Neuronal stem cell (in vitro differentiated cells): ENCODE measurements around the gene REPIN1.

Experiments
- DNase-seq: peaks from one replicate; pipeline ENCODE4 v3.0.0-alpha.2; 2013; ENCODE audit warnings: low spot score
- H2AFZ ChIP-seq: one replicate; pipeline ENCODE4 v1.6.1; 2013; ENCODE audit warnings: mild to moderate bottlenecking, low read length, inconsistent platforms
- H2AK5ac ChIP-seq: 2 replicates; pipeline ENCODE4 v1.6.1; 2013; ENCODE audit warnings: low read depth, mild to moderate bottlenecking, inconsistent platforms, low read length, moderate library complexity, mixed read lengths
- H2BK120ac ChIP-seq: 2 replicates; pipeline ENCODE4 v1.6.1; 2013; ENCODE audit warnings: low read depth, mild to moderate bottlenecking, inconsistent platforms, low read length, moderate library complexity, mixed read lengths
- H2BK12ac ChIP-seq: one replicate; pipeline ENCODE4 v1.6.1; 2013; ENCODE audit warnings: low read length, inconsistent platforms
- H2BK15ac ChIP-seq: 2 replicates; pipeline ENCODE4 v1.6.1; 2013; ENCODE audit warnings: mild to moderate bottlenecking, low read length, inconsistent platforms, mixed read lengths
- H2BK5ac ChIP-seq: one replicate; pipeline ENCODE4 v1.6.1; 2013; ENCODE audit warnings: inconsistent platforms, mild to moderate bottlenecking, low read length, moderate library complexity
- H3K14ac ChIP-seq: one replicate; pipeline ENCODE4 v1.6.1; 2013; ENCODE audit warnings: low read length, inconsistent platforms
- H3K18ac ChIP-seq: 2 replicates; pipeline ENCODE4 v1.6.1; 2013; ENCODE audit warnings: low read length, inconsistent platforms
- H3K23ac ChIP-seq: 2 replicates; pipeline ENCODE4 v1.6.1; 2013; ENCODE audit warnings: low read depth, mild to moderate bottlenecking, mixed read lengths, low read length, inconsistent platforms; ENCODE audit not compliant: poor library complexity
- H3K27ac ChIP-seq: replicated peaks from 3 replicates; pipeline ENCODE4 v1.5.1; 2013; ENCODE audit warnings: low read length, inconsistent platforms
- H3K27me3 ChIP-seq, 3 experiments: 2 replicates each; pipeline ENCODE4 v1.6.1; 2013; ENCODE audit warnings: low read length in 3 of 3, mild to moderate bottlenecking in 2 of 3, inconsistent platforms in 1 of 3, low read depth in 1 of 3, mixed read lengths in 1 of 3, moderate library complexity in 1 of 3; ENCODE audit not compliant: control insufficient read depth in 3 of 3, insufficient read depth in 3 of 3
- H3K36me3 ChIP-seq, 2 donors: replicated peaks in 1 of 2; 2 replicates each; pipeline ENCODE4 v1.6.1; 2013; ENCODE audit warnings: low read length in 2 of 2; ENCODE audit not compliant: control insufficient read depth in 2 of 2, insufficient read depth in 2 of 2
- H3K4ac ChIP-seq: 2 replicates; pipeline ENCODE4 v1.6.1; 2013; ENCODE audit warnings: inconsistent platforms, mild to moderate bottlenecking, low read length, moderate library complexity
- H3K4me1 ChIP-seq, 2 donors: 1 replicate in 1 of 2; 2 replicates in 1 of 2; pipeline ENCODE4 v1.6.1; 2013; ENCODE audit warnings: low read length in 2 of 2, low read depth in 1 of 2; ENCODE audit not compliant: control insufficient read depth in 2 of 2, insufficient read depth in 1 of 2
- H3K4me2 ChIP-seq: one replicate; pipeline ENCODE4 v1.6.1; 2013; ENCODE audit warnings: mild to moderate bottlenecking, low read length, inconsistent platforms; ENCODE audit not compliant: insufficient read depth, poor library complexity, severe bottlenecking
- H3K4me3 ChIP-seq, 2 donors: 2 replicates each; pipeline ENCODE4 v1.5.1; 2013; ENCODE audit warnings: low read length in 2 of 2, mild to moderate bottlenecking in 2 of 2, inconsistent platforms in 1 of 2, moderate library complexity in 1 of 2
- H3K79me1 ChIP-seq: one replicate; pipeline ENCODE4 v1.6.1; 2013; ENCODE audit warnings: low read depth, mild to moderate bottlenecking, inconsistent platforms, low read length, moderate library complexity
- H3K9ac ChIP-seq: one replicate; pipeline ENCODE4 v1.6.1; 2013; ENCODE audit warnings: mild to moderate bottlenecking, low read depth, low read length, inconsistent platforms; ENCODE audit not compliant: poor library complexity
- H3K9me3 ChIP-seq, 2 donors: replicated peaks in 1 of 2; 2 replicates each; pipeline versions ENCODE3 to v1.6.1; 2013; ENCODE audit warnings: low read length in 2 of 2, mild to moderate bottlenecking in 2 of 2, inconsistent platforms in 1 of 2, low read depth in 1 of 2, mixed read lengths in 1 of 2, moderate library complexity in 1 of 2; ENCODE audit not compliant: control insufficient read depth in 2 of 2, insufficient read depth in 1 of 2
- H4K8ac ChIP-seq: one replicate; pipeline ENCODE4 v1.6.1; 2013; ENCODE audit warnings: low read depth, mild to moderate bottlenecking, inconsistent platforms, low read length, moderate library complexity
- H4K91ac ChIP-seq: one replicate; pipeline ENCODE4 v1.6.1; 2013; ENCODE audit warnings: low read length, low read depth, mild to moderate bottlenecking, inconsistent platforms; ENCODE audit not compliant: poor library complexity
- WGBS, 2 donors: extraction: QIAGEN DNeasy Blood & Tissue Kit; methylation state at CpG; one replicate each; pipeline ENCODE4 v1.1.7; 2013; ENCODE audit warnings: missing lambda C conversion rate in 2 of 2, mixed read lengths in 1 of 2; ENCODE audit not compliant: insufficient read length in 2 of 2, insufficient replicate concordance in 1 of 2; ENCODE audit errors: extremely low coverage in 2 of 2; 5-methylcytosine and 5-hydroxymethylcytosine counted together

Gene REPIN1

DNA sequence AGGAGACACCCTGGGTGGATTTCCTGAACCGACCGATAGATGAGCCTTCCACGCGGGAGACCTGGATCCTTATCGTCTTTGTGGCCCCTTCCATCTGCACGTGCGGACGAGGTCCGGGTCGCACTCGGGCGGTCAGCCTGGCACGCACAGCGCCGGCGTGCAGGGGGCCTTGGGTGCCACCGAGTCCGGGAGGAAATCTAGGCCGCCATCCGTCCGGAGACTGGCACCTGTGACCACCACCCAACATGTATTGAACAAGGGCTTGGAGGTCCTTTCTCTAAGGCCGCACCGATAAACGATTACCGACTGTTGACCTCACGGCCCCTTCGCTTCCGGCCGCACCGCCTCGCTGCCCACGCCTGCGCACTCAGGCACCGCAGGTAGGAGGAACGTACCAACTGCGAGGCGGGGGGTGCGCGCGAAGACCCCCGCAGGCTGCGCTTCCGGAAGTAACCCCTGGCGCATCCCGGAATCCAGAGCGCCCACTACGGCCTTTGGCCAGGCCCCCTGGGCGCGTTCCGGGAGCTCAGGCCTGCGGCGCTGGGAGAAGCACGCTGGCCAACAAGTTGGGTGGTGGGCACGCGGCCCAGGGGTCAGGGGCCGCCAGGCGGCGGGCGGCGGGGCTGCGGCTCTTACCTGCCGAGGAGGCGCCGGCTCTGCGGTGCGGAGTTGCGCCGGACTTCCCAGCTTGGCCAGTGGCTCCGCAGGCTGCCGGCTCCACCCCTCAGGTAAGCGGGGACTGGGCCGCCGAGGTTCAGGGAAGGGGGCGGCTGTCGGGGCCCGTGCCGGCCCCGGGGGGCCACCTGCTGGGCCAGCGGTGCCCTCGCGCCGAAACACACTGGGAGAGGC is 45.6 kb upstream of the REPIN1 start, which contains the start of the genes ACTR3C and LRRC61:
Gene ACTR3C (minus strand): TSS at position 713 of the 849 bp plus-strand sequence. CDS start 28,249 bp downstream, outside the sequence.
Gene LRRC61 (plus strand): TSS at position 523 of the 849 bp plus-strand sequence. CDS start 13,507 bp downstream, outside the sequence.
- H2BK5ac ChIP-seq, result no peak within 1 kb of the TSS
- peaks cover 4 to 8% of the 10 kb centered on the region in 2 donors for H3K4me1 ChIP-seq
- H3K9me3 ChIP-seq, result no peaks in the 10 kb centered on the region
- no peak within 1 kb of the TSS for H2BK120ac ChIP-seq
- H3K23ac ChIP-seq, result peak within 1 kb of the TSS; percentile 62
- H3K36me3 ChIP-seq, result no peaks in the 10 kb centered on the region
- H3K4ac ChIP-seq, result no peak within 1 kb of the TSS
- H3K27me3 ChIP-seq, result no peaks in the 10 kb centered on the region
- no peak within 1 kb of the TSS for H4K91ac ChIP-seq
- H4K8ac ChIP-seq, result no peak within 1 kb of the TSS
- H3K79me1 ChIP-seq, result no peaks in the 10 kb centered on the region
- no peak within 1 kb of the TSS for H3K9ac ChIP-seq
- DNase-seq, result no peak
- no peak within 1 kb of the TSS for H3K14ac ChIP-seq
- H2AK5ac ChIP-seq, result peak within 1 kb of the TSS; percentile 10
- H2AFZ ChIP-seq, result peak within 1 kb of the TSS; percentile 83
- H2BK15ac ChIP-seq, result no peak within 1 kb of the TSS
- WGBS, 2 donors, result no CpG with 5 or more reads among the region's 82 CpGs
- no peak within 1 kb of the TSS for H2BK12ac ChIP-seq
- no peak within 1 kb of the TSS for H3K18ac ChIP-seq
- H3K27ac ChIP-seq, result no peak within 1 kb of the TSS
- no peak within 1 kb of the TSS for H3K4me2 ChIP-seq
- peak within 1 kb of the TSS in 1 of 2 donors; percentile 36 for H3K4me3 ChIP-seq

DNA sequence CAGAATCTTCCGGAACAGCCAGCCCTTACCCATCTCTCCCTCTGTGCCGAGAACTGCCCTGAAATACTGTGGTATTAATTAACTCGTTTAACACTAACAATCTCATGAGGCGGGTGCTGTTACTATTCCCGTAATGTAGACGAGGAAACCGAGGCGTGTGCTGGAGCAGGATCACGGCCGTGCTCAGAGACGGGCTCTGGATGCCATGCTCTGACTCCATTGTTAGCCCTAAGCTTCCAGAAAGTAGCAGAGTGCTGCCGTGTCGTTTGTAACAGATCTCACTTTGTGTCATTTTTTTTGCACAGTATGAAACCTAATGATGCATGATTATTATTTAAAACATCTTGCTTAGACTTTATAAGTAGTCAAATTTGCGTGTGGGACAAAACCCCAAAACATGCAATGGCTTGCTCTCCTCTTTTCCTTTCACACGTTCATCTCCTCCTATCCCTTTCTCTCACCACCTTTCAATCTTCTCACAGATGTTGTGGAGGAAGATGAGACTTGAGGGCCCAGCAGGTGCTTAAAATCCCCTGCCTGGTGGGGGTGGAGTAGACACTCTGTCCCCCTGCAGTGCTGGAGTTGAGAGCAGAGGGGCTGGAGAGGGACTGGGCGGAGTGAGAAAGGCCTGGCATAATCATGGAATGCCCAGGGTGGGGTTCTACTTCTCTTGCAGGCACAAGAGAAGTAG is 44.8 kb upstream of the REPIN1 start:
- Histone ChIP-seq H4K91ac (no peak overlapping the region), H3K9me3 (no peaks in the 10 kb centered on the region), H3K36me3 (no peaks in the 10 kb centered on the region), H3K79me1 (no peaks in the 10 kb centered on the region), H3K23ac (no peak overlapping the region), H2AK5ac (no peak overlapping the region), H3K18ac (no peak overlapping the region), H3K27me3 (peaks cover 0 to 2% (median 0%) of the 10 kb centered on the region in 3 experiments), H3K14ac (no peak overlapping the region), H3K9ac (no peak overlapping the region), H4K8ac (no peak overlapping the region), H3K4me1 (peaks cover 4 to 8% of the 10 kb centered on the region in 2 donors), H2BK15ac (no peak overlapping the region), H2BK120ac (no peak overlapping the region), H2BK5ac (no peak overlapping the region), H3K4me3 (peak overlapping the region in 1 of 2 donors; percentile 36), H2BK12ac (no peak overlapping the region), H3K4ac (no peak overlapping the region), H3K27ac (no peak overlapping the region), H2AFZ (peak overlapping the region; percentile 83), H3K4me2 (no peak overlapping the region)
- no peak for DNase-seq
- no CpG with 5 or more reads among the region's 16 CpGs for WGBS, 2 donors

DNA sequence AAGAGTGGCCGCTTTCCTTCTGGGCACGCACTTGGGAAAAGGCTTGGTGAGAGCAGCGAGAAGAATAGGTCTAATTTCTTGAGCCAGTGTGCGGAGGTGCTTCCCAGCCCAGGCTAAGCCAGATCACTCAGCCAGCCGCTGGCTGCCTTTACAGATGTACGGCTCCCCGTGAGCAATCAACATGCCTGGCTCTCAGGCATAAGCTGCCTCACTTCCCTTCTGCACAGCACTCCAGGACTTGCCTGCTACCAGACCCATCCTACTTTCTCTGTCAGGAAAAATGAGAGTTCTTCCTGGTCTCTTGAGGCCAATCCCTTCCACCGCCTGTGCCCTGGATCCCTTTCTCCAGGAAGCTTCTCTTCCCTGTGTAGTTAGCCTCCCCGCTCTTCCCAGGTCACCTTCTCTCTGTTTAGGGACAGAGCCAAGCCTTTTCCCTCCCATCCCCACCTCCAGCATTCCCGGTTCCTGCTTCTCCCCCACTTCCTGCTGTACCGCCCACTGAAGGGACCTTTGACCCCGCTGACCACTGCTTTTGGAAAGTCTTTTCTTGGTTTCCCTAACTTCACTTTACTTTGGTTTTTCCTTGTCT is 44.2 kb upstream of the REPIN1 start:
- no peak overlapping the region for H3K4me3 ChIP-seq
- peak overlapping the region; percentile 83 for H2AFZ ChIP-seq
- H2BK5ac ChIP-seq, result no peak overlapping the region
- H3K9me3 ChIP-seq, result no peaks in the 10 kb centered on the region
- H3K23ac ChIP-seq, result no peak overlapping the region
- WGBS, 2 donors, result no CpG with 5 or more reads among the region's 12 CpGs
- no peak overlapping the region for H4K91ac ChIP-seq
- no peaks in the 10 kb centered on the region for H3K36me3 ChIP-seq
- H3K4me1 ChIP-seq, result peaks cover 4 to 8% of the 10 kb centered on the region in 2 donors
- H3K18ac ChIP-seq, result no peak overlapping the region
- no peak overlapping the region for H3K27ac ChIP-seq
- no peak overlapping the region for H2BK120ac ChIP-seq
- no peak for DNase-seq
- no peak overlapping the region for H3K9ac ChIP-seq
- no peak overlapping the region for H4K8ac ChIP-seq
- no peak overlapping the region for H2AK5ac ChIP-seq
- no peak overlapping the region for H3K4ac ChIP-seq
- H3K4me2 ChIP-seq, result no peak overlapping the region
- peaks cover 0 to 2% (median 0%) of the 10 kb centered on the region in 3 experiments for H3K27me3 ChIP-seq
- H2BK15ac ChIP-seq, result no peak overlapping the region
- no peak overlapping the region for H3K14ac ChIP-seq
- H3K79me1 ChIP-seq, result no peaks in the 10 kb centered on the region
- no peak overlapping the region for H2BK12ac ChIP-seq
